K562 (cell line): ENCODE data around the gene FASN. TPM values are rescaled to one million over a fixed set of nuclear protein-coding genes. Genes with fewer than 3 reads are reported as not detected.

Experiments used
- ELF4 ChIP-seq: fragments of 450-650 bp; formaldehyde crosslinking; IDR thresholded peaks from 2 replicates; pipeline ENCODE4 v1.4.0; 2022; ENCODE audit warnings: missing genetic modification characterization
- FOXA3 ChIP-seq, 2 experiments: fragments of 450-650 bp in 1 of 2; sonication (generic) in 1 of 2; formaldehyde crosslinking; IDR thresholded peaks in 1 of 2; conservative IDR thresholded peaks in 1 of 2; 2 replicates each; pipeline versions ENCODE4 v1.4.0 to v1.8.0; 2020 to 2022; ENCODE audit warnings: mild to moderate bottlenecking in 2 of 2, missing genetic modification reagents in 1 of 2
- JUND ChIP-seq, 2 experiments: IDR thresholded peaks; 2 replicates in 1 of 2; 3 replicates in 1 of 2; pipeline ENCODE4 v1.6.1; 2011; ENCODE audit warnings: borderline replicate concordance in 2 of 2, low read depth in 2 of 2, low read length in 2 of 2, improper control_type of control experiment in 1 of 2, missing biosample characterization in 1 of 2, missing genetic modification characterization in 1 of 2, missing genetic modification reagents in 1 of 2
- RAD21 ChIP-seq, 2 experiments: fragments of 250-450 bp in 1 of 2; fragments of 450-650 bp in 1 of 2; sonication (Bioruptor Pico) in 1 of 2; formaldehyde crosslinking in 1 of 2; IDR thresholded peaks in 1 of 2; conservative IDR thresholded peaks in 1 of 2; 2 replicates each; pipeline versions ENCODE4 v1.4.0 to v1.8.0; 2020 to 2022; ENCODE audit warnings: mild to moderate bottlenecking in 2 of 2, moderate library complexity in 1 of 2
- RBM25 ChIP-seq: fragments of 200-400 bp; formaldehyde crosslinking; IDR thresholded peaks from 2 replicates; pipeline ENCODE4 v1.6.1; 2018; ENCODE audit warnings: low read length, low read depth, moderate library complexity; ENCODE audit not compliant: severe bottlenecking
- RCOR1 ChIP-seq, 2 experiments: IDR thresholded peaks; 2 replicates each; pipeline ENCODE4 v1.6.1; 2012; ENCODE audit warnings: low read depth in 2 of 2, low read length in 2 of 2, borderline replicate concordance in 1 of 2, improper control_type of control experiment in 1 of 2
- ZNF212 ChIP-seq: fragments of 450-650 bp; formaldehyde crosslinking; IDR thresholded peaks from 2 replicates; pipeline ENCODE4 v1.4.0; 2020; ENCODE audit warnings: mild to moderate bottlenecking
- ZNF274 ChIP-seq: IDR thresholded peaks from 2 replicates; pipeline ENCODE4 v1.6.1; 2011; ENCODE audit warnings: low read depth, mild to moderate bottlenecking, low read length, moderate library complexity, borderline replicate concordance
- ZNF384 ChIP-seq: IDR thresholded peaks from 2 replicates; pipeline ENCODE4 v1.6.1; 2012; ENCODE audit warnings: low read depth, low read length, improper control_type of control experiment
- polyA plus RNA-seq, 8 experiments: library from polyadenylated mRNA; depleted of rRNA in 4 of 8; stranded (reverse) in 5 of 8; unstranded in 3 of 8; fragments of >200 nt; fragmentation: Nextera tagmentation in 2 of 8; fragmentation: Illumina TruSeq in 1 of 8; extraction: Ambion mirVana in 2 of 8; extraction: Trizol in 1 of 8; gene quantifications; 2 replicates each; pipeline versions ENCODE4 v1.2.1 to v1.2.3, GENCODE V29; 2011 to 2014; ENCODE audit warnings: inconsistent platforms in 1 of 8, missing spikeins in 1 of 8
- total RNA-seq, 7 experiments: library from RNA; depleted of rRNA in 6 of 7; stranded (reverse); fragments of >200 nt in 6 of 7; fragmentation: Illumina TruSeq in 2 of 7; extraction: Trizol in 2 of 7; gene quantifications; 2 replicates each; pipeline versions ENCODE4 v1.2.1 to v1.2.3, GENCODE V29; 2011 to 2021; ENCODE audit warnings: low replicate concordance in 1 of 7
- TF ChIP-seq, protein P1 (sequence below), 2 experiments: fragments of 450-650 bp in 1 of 2; sonication (generic) in 1 of 2; formaldehyde crosslinking; conservative IDR thresholded peaks; 2 replicates each; pipeline versions ENCODE4 v1.4.0 to v1.8.1; 2020 to 2022; ENCODE audit warnings: mild to moderate bottlenecking in 1 of 2, missing genetic modification reagents in 1 of 2
- TF ChIP-seq, protein P2 (sequence below): fragments of 450-650 bp; conservative IDR thresholded peaks from 2 replicates; pipeline ENCODE4 v1.6.1; 2016; ENCODE audit warnings: missing genetic modification characterization, low read depth, mild to moderate bottlenecking, control low read depth, missing compliant biosample characterization
- TF ChIP-seq, protein P3 (sequence below): sonication (generic); formaldehyde crosslinking; IDR thresholded peaks from 2 replicates; pipeline ENCODE4 v1.5.0; 2020; ENCODE audit warnings: missing genetic modification reagents
- TF ChIP-seq, protein P4 (sequence below): conservative IDR thresholded peaks from 2 replicates; pipeline ENCODE4 v1.6.1; 2011; ENCODE audit warnings: low read depth, mild to moderate bottlenecking, low read length; ENCODE audit not compliant: control insufficient read depth
- TF ChIP-seq, protein P5 (sequence below), 2 experiments: fragments of 450-650 bp; conservative IDR thresholded peaks; 2 replicates each; pipeline ENCODE4 v1.6.1; 2017; ENCODE audit warnings: mild to moderate bottlenecking in 2 of 2, moderate library complexity in 2 of 2
- TF ChIP-seq, protein P6 (sequence below): fragments of 450-650 bp; formaldehyde crosslinking; conservative IDR thresholded peaks from 2 replicates; pipeline ENCODE4 v1.4.0; 2022; ENCODE audit warnings: mild to moderate bottlenecking, missing genetic modification characterization

Gene FASN
- total and polyA plus RNA-seq, 9 of the 15 experiments (the other 6 are each of a cell fraction or from before 2014, with no cell fraction given): 0.15 to 663 (median 49.9) TPM

DNA sequence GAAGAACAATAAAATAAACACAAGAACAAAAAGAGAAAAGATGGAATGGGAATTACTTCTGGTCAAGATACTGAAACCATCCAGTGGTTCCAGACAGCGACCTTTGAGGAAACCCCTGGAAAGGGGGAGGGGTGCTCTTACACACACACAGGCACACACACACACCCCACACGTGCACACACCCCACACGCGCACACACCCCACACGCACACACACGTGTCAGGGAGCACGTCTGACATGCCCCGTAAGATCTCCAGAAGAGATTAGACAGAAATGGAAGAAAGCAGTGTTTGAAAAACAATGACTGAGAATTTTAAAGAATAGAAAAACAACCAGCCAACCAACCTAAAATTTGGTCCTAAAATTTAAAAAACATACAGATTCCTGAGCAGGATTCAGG, 45.3 kb upstream of the FASN start (continued):
- TF ChIP-seq, protein P1, sequence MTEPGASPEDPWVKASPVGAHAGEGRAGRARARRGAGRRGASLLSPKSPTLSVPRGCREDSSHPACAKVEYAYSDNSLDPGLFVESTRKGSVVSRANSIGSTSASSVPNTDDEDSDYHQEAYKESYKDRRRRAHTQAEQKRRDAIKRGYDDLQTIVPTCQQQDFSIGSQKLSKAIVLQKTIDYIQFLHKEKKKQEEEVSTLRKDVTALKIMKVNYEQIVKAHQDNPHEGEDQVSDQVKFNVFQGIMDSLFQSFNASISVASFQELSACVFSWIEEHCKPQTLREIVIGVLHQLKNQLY (CRISPR knock-in tag; conservative IDR thresholded peaks at IDR 0.05): no peak
- TF ChIP-seq JUND (IDR thresholded peaks at IDR 0.05; ENCODE audit: borderline replicate concordance, low read depth, low read length) (no peak), JUND (tag; IDR thresholded peaks at IDR 0.05; ENCODE audit: borderline replicate concordance, low read depth, low read length) (no peak), ZNF384 (no peak), ELF4 (no peak), RCOR1 (IDR thresholded peaks at IDR 0.05; ENCODE audit: borderline replicate concordance in 1 of 2, low read depth in 2 of 2, low read length in 2 of 2) (no peak), ZNF274 (no peak), RAD21 (CRISPR knock-in tag; conservative IDR thresholded peaks at IDR 0.05 in 1 of 2, IDR thresholded peaks at IDR 0.05 in 1 of 2) (no peak), FOXA3 (CRISPR knock-in tag; conservative IDR thresholded peaks at IDR 0.05 in 1 of 2, IDR thresholded peaks at IDR 0.05 in 1 of 2) (no peak), ZNF212 (CRISPR knock-in tag) (no peak), RBM25 (no peak)
- TF ChIP-seq, protein P2, sequence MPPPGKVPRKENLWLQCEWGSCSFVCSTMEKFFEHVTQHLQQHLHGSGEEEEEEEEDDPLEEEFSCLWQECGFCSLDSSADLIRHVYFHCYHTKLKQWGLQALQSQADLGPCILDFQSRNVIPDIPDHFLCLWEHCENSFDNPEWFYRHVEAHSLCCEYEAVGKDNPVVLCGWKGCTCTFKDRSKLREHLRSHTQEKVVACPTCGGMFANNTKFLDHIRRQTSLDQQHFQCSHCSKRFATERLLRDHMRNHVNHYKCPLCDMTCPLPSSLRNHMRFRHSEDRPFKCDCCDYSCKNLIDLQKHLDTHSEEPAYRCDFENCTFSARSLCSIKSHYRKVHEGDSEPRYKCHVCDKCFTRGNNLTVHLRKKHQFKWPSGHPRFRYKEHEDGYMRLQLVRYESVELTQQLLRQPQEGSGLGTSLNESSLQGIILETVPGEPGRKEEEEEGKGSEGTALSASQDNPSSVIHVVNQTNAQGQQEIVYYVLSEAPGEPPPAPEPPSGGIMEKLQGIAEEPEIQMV (tag): no peak
- TF ChIP-seq, protein P3, sequence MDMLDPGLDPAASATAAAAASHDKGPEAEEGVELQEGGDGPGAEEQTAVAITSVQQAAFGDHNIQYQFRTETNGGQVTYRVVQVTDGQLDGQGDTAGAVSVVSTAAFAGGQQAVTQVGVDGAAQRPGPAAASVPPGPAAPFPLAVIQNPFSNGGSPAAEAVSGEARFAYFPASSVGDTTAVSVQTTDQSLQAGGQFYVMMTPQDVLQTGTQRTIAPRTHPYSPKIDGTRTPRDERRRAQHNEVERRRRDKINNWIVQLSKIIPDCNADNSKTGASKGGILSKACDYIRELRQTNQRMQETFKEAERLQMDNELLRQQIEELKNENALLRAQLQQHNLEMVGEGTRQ (CRISPR knock-in tag): no peak
- TF ChIP-seq, protein P4, sequence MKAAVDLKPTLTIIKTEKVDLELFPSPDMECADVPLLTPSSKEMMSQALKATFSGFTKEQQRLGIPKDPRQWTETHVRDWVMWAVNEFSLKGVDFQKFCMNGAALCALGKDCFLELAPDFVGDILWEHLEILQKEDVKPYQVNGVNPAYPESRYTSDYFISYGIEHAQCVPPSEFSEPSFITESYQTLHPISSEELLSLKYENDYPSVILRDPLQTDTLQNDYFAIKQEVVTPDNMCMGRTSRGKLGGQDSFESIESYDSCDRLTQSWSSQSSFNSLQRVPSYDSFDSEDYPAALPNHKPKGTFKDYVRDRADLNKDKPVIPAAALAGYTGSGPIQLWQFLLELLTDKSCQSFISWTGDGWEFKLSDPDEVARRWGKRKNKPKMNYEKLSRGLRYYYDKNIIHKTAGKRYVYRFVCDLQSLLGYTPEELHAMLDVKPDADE: no peak
- TF ChIP-seq, protein P5, sequence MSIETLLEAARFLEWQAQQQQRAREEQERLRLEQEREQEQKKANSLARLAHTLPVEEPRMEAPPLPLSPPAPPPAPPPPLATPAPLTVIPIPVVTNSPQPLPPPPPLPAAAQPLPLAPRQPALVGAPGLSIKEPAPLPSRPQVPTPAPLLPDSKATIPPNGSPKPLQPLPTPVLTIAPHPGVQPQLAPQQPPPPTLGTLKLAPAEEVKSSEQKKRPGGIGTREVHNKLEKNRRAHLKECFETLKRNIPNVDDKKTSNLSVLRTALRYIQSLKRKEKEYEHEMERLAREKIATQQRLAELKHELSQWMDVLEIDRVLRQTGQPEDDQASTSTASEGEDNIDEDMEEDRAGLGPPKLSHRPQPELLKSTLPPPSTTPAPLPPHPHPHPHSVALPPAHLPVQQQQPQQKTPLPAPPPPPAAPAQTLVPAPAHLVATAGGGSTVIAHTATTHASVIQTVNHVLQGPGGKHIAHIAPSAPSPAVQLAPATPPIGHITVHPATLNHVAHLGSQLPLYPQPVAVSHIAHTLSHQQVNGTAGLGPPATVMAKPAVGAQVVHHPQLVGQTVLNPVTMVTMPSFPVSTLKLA (conservative IDR thresholded peaks at IDR 0.05): peak; percentile 58 to 63
- TF ChIP-seq, protein P6, sequence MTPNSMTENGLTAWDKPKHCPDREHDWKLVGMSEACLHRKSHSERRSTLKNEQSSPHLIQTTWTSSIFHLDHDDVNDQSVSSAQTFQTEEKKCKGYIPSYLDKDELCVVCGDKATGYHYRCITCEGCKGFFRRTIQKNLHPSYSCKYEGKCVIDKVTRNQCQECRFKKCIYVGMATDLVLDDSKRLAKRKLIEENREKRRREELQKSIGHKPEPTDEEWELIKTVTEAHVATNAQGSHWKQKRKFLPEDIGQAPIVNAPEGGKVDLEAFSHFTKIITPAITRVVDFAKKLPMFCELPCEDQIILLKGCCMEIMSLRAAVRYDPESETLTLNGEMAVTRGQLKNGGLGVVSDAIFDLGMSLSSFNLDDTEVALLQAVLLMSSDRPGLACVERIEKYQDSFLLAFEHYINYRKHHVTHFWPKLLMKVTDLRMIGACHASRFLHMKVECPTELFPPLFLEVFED (CRISPR knock-in tag): no peak
